ENCODE measurements around the gene SORL1.

DNA sequence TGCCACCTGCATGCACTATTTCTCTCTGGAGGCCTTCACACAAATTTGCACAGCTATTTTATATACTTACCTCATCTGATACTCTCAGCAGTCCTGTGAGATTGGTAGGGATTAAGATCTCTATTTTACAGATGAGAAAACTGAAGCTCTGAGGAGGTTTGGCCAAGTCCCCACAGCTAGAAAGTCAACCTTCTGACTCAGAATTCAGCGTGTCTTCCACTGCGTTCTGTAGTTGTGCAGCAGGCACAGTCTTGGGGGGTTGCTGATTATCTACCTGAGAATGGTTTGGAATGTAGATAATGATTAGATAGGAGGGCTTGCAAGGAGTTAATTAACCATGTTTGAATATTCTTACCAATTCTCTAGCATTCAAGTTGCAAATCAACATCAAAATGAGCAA, 2.5 kb upstream of the SORL1 start:
- TF ChIP-seq GATA2 (IDR thresholded peaks at IDR 0.05; ENCODE audit: low read depth, low read length) (no peak), GATA3 (IDR thresholded peaks at IDR 0.05; ENCODE audit: low read depth, low read length) (no peak)
